ENCODE results near the gene JAML.
"Not testable (repeated sequence)": the region's sequence is repeated elsewhere in the genome, so short reads cannot be mapped to it uniquely, and the experiment has no call there.

Gene JAML

DNA sequence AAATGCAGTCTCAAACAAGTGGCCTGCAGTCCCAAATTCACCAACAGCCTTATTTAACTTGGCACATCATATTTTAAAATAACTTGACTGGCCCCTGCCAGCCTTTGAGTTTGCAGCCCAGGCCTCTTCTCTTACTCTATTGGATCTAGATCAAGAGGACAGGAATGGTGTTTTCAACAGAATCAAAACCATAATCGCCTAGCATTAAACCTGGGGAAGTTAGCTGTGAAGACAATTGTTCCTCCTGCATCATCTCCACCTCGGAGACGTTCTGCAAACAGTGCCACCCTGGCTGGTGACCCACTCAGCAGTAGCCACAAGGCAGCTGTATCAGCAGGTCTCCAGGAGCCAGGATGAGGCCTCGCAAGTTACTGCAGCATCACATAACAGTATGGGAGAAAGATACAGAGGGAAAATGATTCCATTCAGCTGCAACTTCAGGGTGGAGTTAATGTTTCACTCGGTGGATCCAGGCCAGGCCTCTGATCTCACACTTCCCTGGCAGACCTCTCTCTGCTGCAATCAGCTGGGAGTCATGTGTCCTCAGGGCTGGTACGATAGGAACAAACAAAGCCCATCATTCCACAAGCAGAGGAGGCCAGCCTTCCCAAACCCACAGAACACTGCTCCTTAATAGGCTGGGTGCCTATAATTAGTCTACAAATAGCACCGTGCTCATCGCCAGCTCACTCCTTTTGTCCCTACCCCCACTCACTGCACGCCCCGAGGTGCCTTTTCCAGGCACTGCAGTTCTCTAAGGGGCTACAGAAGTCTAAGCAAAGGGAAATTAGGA, 29.8 kb downstream of the JAML start:
- ATAC-seq (no peak), DNase-seq (no peak)

DNA sequence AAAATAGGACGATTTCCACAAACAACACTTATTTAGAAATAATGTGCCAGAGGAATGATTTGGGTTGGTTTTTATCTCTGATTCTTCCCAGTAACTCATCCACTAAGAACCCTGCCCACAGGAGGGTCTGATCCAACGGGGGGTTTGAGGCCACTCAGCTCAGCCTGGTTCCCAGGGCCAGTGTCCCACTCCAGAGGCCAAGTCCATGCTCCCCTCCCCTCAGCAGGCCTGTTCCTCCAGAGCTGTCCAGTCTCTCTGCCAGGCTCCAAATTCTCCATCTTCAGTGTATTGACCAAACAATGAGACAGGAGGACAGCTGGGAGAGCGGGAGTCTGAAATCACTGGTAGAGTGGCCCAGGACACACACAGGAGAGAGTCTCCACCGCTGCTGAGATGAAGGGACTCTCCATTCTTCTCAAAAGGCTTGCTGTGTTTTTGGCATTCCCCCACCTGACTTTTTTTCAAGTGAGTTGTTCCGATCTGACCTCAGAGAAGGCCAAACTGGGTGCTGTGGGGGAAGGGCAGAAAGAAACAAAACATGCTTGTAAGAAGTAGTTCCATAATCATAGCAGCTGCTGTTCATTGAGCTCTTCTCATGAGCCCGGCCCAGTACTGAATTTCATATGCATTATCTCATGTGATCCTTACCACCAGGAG, 30.8 kb downstream of the JAML start:
- ATAC-seq = no peak

DNA sequence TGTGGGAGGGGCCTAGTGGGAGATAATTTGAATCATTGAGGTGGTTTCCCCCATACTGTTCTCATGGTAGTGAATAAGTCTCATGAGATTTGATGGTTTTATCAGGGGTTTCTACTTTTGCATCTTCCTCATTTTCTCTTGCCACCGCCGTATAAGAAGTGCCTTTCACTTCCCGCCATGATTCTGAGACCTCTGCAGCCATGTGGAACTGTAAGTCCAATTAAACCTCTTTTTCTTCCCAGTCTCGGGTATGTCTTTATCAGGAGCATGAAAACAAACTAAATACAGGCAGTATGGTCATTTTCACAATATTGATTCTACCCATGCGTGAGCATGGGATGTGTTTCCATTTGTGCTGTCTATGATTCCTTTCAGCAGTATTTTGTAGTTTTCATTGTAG, 32.0 kb downstream of the JAML start:
- not testable (repeated sequence) for DNase-seq

More for the DNA sequence above, 30.8 kb downstream of the JAML start:
- no peak for DNase-seq

DNA sequence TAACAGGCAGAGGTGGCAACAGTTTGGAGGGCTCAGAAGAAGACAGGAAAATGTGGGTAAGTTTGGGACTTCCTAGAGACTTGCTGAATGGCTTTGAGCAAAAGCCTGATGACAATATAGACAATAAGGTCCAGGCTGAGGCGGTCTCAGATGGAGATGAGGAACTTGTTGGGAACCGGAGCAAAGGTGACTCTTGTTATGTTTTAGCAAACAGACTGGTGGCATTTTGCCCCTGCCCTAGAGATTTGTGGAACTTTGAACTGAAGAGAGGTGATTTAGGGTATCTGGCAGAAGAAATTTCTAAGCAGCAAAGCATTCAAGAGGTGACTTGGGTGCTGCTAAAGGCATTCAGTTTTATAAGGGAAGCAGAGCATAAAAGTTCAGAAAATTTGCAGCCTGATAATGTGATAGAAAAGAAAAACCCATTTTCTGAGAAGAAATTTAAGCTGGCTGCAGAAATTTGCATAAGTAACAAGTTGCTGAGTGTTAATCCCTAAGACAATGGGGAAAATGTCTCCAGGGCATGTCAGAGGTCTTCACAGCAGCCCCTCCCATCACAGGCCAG, 33.8 kb downstream of the JAML start:
- not testable (repeated sequence) for ATAC-seq

More for the DNA sequence above, 32.0 kb downstream of the JAML start:
- not testable (repeated sequence) for ATAC-seq

DNA sequence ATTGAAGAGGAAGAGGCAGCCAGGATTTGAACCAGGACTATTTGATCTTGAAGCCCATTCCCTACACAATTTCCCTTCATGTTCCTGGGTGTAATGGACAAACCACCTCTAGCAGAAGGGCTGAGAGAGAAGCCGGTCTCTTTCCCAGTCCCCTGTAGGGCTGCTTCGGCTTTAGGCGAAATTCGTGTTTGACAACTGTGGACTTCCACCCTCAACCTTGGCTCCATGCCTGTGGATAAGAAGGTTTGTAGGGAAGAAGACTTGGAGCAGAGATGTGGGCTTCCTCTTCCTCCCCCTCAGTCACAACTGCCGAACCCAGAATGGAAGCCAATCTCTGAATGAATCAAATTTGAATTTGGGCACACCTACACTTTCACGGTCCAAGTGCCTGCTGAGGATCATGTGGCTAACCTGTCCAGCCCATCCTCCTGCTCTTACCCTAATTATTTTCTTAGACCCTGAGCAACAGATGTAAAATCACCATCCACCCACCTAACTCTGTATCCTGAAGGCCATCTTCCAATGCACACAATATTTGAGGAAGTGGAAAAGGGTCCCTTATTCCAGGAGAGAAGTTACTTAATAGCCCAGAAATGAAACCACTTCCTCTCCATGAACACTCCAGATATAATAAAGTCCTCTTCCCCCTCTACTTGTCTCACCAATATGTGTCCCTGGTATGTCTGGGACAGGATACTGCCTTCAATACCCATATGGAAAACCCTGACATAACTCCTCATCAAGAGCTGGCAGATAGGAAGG, 38.3 kb downstream of the JAML start:
- no peak for DNase-seq
- ATAC-seq = no peak

More for the DNA sequence above, 33.8 kb downstream of the JAML start:
- DNase-seq = not testable (repeated sequence)

DNA sequence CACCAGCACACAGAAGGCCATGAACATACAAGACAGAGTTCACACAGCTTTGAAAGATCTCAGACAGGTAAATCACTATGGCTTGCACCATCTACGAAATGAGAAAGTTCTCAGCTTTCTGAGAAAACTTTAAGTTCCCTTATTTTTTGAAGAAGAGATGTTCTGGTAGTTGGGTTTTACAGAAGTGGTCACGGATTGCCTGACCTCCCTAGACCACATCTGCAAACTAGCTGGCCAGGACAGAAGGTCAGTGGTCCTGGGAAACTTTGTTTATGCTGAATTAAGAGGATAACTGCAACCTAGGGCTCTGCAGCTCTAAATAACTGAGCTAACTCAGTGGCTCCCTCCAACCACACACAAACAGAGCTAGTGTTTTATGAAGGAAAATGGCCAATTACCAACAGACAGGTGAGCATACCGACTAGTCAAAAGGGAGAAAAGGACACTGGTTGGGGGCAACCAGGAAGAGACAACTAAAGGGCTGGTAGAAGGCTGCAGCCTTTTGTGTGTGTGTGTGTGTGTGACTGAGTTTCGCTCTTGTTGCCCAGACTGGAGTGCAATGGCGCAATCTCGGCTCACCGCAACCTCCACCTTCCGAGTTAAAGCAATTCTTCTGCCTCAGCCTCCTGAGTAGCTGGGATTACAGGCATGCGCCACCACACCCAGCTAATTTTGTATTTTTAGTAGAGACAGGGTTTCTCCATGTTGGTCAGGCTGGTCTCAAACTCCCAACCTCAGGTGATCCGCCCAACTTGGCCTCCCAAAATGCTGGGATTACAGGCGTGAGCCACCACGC, 39.8 kb downstream of the JAML start:
- DNase-seq (no peak), ATAC-seq (no peak)

DNA sequence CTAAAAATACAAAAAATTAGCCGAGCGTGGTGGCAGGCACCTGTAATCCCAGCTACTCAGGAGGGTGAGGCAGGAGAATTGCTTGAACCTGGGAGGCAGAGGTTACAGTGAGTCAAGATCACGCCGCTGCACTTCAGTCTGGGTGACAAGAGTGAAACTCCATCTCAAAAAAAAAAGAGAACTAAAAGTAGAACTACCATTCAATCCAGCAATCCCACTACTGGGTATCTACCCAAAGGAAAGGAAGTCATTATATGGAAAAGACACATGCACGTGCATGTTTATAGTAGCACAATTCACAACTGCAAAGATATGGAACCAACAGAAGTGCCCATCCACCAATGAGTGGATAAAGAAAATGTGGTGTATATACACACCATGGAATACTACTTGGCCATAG, 41.1 kb downstream of the JAML start:
- not testable (repeated sequence) for DNase-seq, ATAC-seq

DNA sequence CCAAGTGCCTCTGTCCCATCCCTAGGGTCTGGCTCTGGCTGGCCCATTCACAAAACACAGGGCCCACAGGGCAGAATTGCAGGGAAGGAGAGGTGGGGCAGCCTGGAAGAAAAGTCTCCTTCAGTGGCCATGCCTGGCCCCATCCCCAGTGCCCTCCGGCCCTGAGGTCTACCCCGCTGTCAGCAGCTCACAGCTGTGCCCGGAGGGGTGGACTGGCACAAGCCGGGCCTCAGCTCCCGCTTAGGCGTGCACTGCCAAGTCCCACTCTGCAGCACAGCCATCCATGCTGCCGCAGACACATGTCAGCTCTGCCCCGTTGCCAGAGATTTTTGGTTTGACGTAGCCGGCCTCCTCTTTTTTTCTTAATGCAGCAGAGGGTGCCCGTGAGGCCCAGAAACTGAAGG, 44.5 kb downstream of the JAML start:
- DNase-seq (peak; percentile 15), ATAC-seq (no peak)

DNA sequence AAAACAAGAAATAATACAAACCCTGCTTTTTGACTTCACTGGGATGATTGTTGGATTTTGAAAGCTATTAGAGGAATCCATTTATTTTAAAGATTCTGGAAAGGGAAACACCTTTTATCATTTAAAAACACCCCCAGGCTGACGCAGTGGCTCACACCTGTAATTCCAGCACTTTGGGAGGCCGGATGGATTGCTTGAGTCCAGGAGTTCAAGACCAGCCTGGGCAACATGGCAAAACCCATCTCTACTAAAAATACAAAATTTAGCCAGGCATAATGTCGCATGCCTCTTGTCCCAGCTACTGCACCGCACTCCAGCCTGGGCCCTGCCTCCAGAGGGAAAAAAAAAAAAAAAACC, 48.1 kb downstream of the JAML start:
- DNase-seq (no peak), ATAC-seq (no peak)

DNA sequence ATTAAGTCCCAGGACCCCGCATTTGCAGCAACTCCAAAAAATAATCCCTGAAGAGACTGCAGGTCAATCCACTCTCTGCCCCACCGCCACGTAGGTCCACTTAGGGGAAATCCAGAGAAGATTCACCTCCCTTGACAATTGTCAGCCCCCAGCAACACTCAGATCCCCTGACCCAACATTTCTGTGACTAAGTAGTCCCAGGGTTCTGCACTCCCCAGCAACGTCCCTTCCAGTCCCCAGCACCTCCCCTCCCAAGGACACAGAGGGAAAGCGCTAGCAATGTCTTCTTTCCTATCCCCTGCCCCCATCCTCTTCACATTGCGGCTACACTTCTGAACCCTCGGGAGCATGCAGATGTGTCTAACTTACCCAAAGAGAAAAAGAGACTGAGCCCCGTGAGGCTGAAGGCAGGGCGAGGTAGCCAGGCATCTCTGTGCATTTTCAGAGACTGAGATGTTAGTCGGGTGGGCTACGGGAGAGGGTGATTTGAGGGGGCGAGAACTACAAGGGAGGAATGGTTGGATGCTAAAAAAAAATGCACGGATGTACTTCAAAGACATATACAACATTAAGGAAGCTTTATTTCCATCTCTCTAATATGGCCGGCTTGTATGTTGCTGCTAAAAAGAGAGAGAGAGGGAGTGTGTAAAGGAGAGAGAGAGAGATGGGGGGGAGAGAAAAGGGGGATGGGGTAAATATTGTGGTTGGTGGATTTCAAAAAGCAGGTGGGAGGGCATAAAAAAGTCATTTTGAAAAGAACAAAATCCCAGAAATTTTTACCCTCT, 48.6 kb downstream of the JAML start, which contains the start of gene SCN2B:
TSS of gene SCN2B (minus strand) at position 647 of the 785 bp plus-strand sequence. CDS start at position 439, 208 bp downstream.
- no peak for ATAC-seq
- DNase-seq = no peak

DNA sequence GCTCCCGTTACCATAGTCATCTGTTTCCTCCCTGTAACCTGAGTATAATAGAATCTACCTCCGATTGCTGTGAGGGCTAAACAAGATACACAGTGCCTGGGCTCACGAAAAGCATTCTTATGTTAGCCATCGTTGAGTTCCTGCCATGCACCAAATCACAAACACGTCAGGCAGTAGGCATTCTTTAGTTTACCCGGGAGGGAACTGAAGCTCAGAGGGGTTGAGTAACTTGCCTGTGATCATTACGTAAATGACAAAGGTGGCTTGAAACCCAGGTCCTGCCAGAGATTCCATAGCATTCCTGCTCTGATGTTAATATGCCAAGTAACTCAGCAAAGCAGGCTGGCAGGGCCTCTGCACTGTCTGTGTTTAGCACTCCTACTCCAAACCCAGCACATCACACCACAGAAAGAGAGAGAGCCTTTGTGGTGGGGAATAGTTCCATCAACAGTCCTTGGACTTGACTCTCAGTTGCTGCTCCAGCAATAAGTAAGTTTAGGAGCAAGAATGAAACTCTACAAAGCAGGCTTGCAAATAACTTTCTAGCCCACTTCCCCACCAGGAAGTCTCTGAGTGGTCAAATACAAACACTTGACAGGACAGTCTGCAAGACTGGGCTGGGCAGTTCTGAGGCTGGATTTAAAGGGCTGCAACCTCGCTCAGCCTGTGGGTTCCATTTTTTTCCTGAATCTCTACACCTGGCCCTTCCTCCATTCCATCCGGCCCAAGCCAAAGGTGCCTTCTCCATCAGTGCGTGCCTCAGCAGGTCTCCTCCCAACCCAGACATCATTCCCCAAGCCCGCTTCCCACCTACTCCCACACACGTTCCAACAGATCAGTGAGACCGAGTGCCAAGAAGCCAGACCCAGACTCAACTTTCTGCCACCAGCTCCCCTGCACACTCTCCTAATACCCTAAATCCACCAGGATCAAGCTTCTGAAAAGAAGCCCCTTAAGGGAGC, 49.5 kb downstream of the JAML start:
- no peak for ATAC-seq
- no peak for DNase-seq

DNA sequence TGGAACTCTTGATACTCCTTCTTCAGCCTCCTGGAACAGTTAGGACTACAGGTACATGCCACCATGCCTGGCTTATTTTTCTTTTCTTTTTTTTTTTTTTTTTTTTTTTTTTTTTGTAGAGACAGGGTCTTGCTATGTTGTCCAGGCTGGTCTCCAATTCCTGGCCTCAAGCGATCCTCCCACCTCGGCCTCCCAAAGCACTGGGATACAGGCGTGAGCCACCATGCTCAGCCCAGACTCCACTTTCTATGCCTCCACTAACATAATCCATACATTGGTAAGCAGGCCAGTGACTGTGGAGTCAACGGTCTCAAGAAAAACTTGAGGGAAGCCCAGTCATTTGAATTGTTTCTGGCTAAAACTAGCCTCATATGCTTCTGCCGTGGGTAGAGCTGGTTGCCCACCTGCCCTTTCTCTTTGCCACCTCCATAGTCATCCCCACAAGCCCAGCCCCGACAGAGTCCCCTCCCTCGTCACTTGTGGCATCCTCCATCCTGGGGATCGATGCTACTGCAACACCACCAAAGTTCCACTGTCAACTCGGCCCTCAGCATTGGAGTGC, 50.7 kb downstream of the JAML start:
- DNase-seq (no peak), ATAC-seq (no peak)

DNA sequence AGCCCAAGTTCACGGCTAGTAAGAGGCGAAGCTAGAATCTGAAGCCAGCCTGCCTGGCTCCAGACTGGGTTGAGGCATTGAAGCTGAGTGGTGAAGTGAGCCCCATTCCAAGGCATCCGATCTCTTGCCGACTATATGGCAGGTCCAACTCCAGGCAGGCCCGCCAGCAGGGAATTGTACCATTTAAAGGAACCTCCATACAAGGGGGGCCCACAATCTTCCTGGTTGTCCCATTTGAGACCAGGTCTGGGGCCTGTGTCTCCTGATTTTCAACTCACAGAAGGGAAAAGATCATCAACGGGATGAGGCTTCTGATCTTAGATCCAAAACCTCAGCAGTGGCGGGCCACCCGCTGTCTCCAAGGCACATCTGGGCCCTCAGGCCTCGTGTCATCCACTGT, 52.5 kb downstream of the JAML start:
- DNase-seq (no peak), ATAC-seq (no peak)

DNA sequence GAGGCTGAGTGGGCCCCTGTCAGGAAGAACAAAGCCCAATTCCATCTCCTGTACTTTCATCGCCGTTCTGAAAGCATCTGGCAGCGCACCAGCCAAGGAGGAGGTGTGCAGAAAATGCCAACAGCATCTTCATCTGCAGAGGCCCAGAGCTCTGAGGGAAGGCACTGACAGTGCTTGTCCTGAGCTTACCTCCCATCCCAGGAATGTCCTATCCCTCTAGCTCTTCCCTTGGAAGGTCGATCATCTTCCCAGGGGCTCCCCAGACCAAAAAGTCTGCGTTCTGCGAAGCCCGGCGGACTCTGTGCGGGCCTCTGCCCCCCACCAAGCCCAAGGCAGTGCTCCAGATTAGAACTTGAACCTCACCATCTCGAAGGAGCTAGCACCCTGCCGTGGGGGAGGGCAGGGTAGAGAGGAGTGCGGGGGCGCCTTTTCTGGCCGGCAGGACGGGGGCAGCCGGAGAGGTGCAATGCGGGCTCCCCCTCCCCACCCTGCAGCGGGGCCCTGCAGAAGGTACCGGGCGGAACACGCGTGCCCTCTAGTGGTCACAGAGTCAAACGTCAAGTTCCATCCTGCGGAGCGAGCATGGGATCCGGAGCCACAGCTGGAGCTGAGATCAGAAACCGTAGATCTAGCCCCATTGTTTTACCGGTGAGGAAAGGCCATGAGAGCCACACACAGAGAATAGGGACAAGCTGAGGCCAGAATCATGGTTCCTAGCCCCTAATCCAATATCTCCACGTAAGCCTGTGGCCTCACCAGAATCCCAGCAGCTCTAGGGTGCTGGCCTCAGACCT, 53.3 kb downstream of the JAML start:
- peak; percentile 81 for DNase-seq
- peak; percentile 78 for ATAC-seq

DNA sequence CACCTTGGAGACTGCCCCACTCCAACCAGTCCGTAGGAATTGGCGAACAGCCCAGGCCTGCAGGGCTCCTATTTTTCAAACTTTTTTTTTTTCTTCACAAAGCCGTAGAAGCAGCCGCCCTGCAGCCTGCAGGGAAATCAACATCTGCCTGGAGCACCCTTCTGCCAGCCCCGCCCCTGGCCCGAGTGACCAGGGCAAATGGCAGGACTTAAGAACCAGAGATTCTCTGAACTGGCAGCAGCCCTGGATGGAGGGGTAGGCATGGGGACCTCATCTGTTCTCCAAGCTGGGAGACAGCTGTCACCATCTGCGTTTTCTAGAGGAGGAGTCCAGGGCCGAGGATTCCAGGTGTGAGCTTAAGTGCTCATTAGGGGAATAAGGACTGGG, 53.9 kb downstream of the JAML start:
- DNase-seq = no peak
- ATAC-seq = no peak

DNA sequence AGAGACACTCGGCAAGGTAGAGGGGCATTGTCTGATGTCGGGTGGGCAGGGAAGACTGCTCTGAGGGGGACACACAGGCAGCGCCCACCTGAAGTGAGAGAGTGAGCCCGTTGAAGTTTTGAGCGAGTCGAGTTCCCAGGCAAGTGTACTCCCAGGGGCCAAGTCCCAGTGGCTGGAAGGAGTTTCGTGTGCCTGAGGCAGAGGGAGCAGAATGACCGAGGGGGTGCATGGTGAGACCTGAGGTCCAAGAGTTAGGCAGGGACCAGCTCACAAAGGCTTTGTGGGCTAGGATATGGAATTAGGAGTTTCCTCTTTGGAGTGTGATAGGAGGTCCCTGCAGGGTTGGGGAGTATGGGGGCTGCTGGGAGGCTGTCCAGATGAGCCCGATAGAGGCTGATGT, 54.6 kb downstream of the JAML start:
- ATAC-seq (no peak), DNase-seq (no peak)

DNA sequence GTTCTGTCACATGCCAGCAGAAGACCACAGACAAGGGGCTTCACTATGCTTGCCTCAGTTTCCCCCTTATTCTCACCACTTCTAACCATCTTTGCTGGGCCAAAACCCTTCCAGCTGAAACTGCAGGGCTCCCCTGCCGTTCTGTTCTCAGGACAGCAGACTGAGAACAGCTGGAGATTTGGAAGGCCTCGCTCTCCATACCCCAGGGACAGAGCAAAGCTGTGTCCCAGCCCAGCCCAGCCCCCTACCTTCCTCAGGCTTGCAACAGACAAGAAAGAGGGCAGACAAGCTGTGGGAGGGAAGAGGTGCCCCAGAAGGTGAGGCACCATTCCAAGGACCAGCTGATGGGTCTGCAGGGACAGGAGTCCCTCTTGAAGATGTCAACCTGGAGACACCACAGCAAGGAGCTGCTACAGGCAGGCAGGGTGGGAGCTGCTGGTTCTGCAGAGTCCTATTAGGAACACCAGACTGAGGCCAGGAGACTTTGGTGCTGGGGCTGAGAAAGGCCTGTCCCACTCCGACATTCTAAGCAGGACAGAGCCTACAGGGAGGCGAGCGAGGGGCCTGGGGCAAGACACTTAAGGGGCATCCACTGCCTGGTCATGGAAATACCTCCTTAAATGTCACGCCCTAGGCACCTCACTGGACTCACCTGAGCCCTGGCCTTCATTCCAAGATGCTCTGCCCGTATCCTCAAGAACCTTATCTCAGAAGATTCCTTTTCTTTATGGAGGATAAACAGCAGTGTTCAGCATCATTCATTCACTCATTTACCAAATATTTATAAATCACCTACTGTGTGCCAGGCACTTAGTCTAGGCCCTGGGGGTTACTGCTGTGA, 55.3 kb downstream of the JAML start:
- DNase-seq = no peak
- ATAC-seq = no peak

DNA sequence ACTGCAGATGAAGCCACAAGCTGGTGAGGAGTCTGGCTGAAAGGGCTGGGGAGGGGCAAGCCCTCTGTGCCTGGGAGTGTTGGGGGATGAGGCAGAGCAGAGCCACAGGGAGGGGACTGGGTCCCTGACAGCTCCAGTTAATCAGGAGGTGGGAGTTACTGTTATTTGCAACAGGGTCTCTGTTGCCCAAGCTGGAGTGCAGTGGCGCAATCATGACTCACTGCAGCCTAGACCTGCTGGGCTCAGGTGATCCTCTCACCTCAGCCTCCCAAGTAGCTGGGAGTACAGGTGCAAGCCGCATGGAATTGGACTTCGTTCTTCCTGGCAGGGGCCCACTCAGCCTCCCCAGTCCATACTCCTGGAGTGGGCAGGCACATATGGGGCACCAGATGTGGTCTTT, 56.1 kb downstream of the JAML start:
- DNase-seq (no peak), ATAC-seq (no peak)

All from stimulated activated naive CD8-positive, alpha-beta T cell treated with anti-CD3 and anti-CD28 coated beads, Interleukin-15, Interleukin-2, amounts not matched to agents 100 U/mL and 50 U/mL, for 24 hours (primary cell).